Measurements from ENCODE around the gene CES2. TPM values are rescaled to one million over a fixed set of nuclear protein-coding genes. Genes with fewer than 3 reads are reported as not detected.
A peak's percentile ranks its signal among the peaks of the same experiment; 100 is the strongest.

Gene CES2
- total and polyA plus RNA-seq, 9 of the 15 experiments (the other 6 are each of a cell fraction or from before 2014, with no cell fraction given), result 2.2 to 37.9 (median 24.4) TPM

DNA sequence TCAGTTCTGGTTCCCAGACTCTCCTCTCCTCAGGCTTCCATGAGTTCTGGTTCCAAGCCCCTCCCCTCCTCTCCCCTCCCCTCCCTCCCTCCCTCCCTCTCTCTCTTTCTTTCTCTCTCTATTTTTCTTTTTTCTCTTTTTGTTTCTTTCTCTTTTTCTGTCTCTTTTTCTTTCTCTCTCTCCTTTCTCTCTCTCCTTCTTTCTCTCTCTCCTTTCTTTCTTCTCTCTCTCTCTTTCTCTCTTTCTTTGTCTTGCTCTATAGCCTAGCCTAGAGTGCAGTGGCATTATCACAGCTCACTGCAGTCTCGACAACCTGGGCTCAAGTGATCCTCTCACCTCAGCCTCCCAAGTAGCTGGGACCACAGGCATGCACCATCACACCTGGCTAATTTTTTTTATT, 25.0 kb downstream of the CES2 start:
- TF ChIP-seq MEF2A (IDR thresholded peaks at IDR 0.05; ENCODE audit: control insufficient read depth, low read depth, low read length) (no peak), MTA1 (IDR thresholded peaks at IDR 0.05; ENCODE audit: borderline replicate concordance) (no peak), ZC3H4 (CRISPR knock-in tag; IDR thresholded peaks at IDR 0.05; ENCODE audit: borderline replicate concordance) (no peak), TCF7L2 (IDR thresholded peaks at IDR 0.05; ENCODE audit: low read depth, low read length) (no peak)
- TF ChIP-seq, protein P1, sequence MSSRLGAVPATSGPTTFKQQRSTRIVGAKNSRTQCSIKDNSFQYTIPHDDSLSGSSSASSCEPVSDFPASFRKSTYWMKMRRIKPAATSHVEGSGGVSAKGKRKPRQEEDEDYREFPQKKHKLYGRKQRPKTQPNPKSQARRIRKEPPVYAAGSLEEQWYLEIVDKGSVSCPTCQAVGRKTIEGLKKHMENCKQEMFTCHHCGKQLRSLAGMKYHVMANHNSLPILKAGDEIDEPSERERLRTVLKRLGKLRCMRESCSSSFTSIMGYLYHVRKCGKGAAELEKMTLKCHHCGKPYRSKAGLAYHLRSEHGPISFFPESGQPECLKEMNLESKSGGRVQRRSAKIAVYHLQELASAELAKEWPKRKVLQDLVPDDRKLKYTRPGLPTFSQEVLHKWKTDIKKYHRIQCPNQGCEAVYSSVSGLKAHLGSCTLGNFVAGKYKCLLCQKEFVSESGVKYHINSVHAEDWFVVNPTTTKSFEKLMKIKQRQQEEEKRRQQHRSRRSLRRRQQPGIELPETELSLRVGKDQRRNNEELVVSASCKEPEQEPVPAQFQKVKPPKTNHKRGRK (tag; IDR thresholded peaks at IDR 0.05), result peak; percentile 75
- TF ChIP-seq, protein P2, sequence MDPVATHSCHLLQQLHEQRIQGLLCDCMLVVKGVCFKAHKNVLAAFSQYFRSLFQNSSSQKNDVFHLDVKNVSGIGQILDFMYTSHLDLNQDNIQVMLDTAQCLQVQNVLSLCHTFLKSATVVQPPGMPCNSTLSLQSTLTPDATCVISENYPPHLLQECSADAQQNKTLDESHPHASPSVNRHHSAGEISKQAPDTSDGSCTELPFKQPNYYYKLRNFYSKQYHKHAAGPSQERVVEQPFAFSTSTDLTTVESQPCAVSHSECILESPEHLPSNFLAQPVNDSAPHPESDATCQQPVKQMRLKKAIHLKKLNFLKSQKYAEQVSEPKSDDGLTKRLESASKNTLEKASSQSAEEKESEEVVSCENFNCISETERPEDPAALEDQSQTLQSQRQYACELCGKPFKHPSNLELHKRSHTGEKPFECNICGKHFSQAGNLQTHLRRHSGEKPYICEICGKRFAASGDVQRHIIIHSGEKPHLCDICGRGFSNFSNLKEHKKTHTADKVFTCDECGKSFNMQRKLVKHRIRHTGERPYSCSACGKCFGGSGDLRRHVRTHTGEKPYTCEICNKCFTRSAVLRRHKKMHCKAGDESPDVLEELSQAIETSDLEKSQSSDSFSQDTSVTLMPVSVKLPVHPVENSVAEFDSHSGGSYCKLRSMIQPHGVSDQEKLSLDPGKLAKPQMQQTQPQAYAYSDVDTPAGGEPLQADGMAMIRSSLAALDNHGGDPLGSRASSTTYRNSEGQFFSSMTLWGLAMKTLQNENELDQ (CRISPR knock-in tag; IDR thresholded peaks at IDR 0.05; ENCODE audit: borderline replicate concordance), result no peak
- no peaks in the 10 kb centered on the region for H3K79me2 ChIP-seq (ENCODE audit: control insufficient read depth, insufficient read depth, low read length)
- no peaks in the 10 kb centered on the region for H3K9me3 ChIP-seq (replicated peaks; ENCODE audit: control insufficient read depth, insufficient read depth, low read depth, low read length)
- H3K27ac ChIP-seq (ENCODE audit: extremely low read depth, low read depth, low read length), result no peak overlapping the region
- no peak overlapping the region for H3K4me2 ChIP-seq (ENCODE audit: insufficient read depth, low read length)
- ATAC-seq, result no peak
- in situ Hi-C loops (cut with MboI) (loop anchor here (25.0 kb wide), 2 partner anchors 202 to 452 kb away; partner anchors contain the start of genes B3GNT9, FBXL8, HSF4 and NOL3), intact Hi-C loops (cut with micrococcal nuclease) (no loop called here)
- H3K9ac ChIP-seq (ENCODE audit: insufficient read depth in 1 of 2, low read depth in 2 of 2, low read length in 2 of 2), result no peak overlapping the region
- no peaks in the 10 kb centered on the region for H4K20me1 ChIP-seq (replicated peaks; ENCODE audit: control insufficient read depth, insufficient read depth, low read length)
- H3K27me3 ChIP-seq (ENCODE audit: control insufficient read depth in 2 of 2, insufficient read depth in 2 of 2, low read length in 2 of 2), result peaks cover 2 to 13% of the 10 kb centered on the region in 2 experiments; a peak in 2 of 5 replicates
- no TSS peak for BruUV-seq (replicated peaks)
- no peak for FAIRE-seq
- no peaks in the 10 kb centered on the region for H3K9me1 ChIP-seq (ENCODE audit: control insufficient read depth, insufficient read depth, low read length)
- 0% methylated on average over 1 of the region's 1 CpG for WGBS (ENCODE audit: insufficient coverage, low coverage, missing lambda C conversion rate)
- POLR2A ChIA-PET, result no interaction called here
- peaks cover 0 to 7% of the 10 kb centered on the region in 2 experiments; a peak in 3 of 5 replicates for H3K4me1 ChIP-seq (replicated peaks in 1 of 2; ENCODE audit: control insufficient read depth in 2 of 2, insufficient read depth in 2 of 2, low read length in 2 of 2)
- H3K36me3 ChIP-seq (ENCODE audit: control insufficient read depth, insufficient read depth, low read length), result no peaks in the 10 kb centered on the region
- CTCF ChIA-PET (ENCODE audit: low intra/inter-chr PET ratio), result interaction anchor here (2.1 kb wide), 1 partner anchor 55 kb away, joined by 9 read pairs; no protein-coding TSS in a partner anchor
- no peak overlapping the region for H3K4me3 ChIP-seq
- H2AFZ ChIP-seq (ENCODE audit: low read depth, low read length), result no peak overlapping the region
- DNase-seq (ENCODE audit: extremely low read depth in 1 of 4, low spot score in 3 of 4), result no peak
